ENCODE results near the gene MMP17. TPM values are rescaled to one million over a fixed set of nuclear protein-coding genes. Genes with fewer than 3 reads are reported as not detected.
A peak's percentile ranks its signal among the peaks of the same experiment; 100 is the strongest.

The MMP17 gene
- total and polyA plus RNA-seq, 2 donors from 2014 or later = 0.82 to 3.2 TPM

DNA sequence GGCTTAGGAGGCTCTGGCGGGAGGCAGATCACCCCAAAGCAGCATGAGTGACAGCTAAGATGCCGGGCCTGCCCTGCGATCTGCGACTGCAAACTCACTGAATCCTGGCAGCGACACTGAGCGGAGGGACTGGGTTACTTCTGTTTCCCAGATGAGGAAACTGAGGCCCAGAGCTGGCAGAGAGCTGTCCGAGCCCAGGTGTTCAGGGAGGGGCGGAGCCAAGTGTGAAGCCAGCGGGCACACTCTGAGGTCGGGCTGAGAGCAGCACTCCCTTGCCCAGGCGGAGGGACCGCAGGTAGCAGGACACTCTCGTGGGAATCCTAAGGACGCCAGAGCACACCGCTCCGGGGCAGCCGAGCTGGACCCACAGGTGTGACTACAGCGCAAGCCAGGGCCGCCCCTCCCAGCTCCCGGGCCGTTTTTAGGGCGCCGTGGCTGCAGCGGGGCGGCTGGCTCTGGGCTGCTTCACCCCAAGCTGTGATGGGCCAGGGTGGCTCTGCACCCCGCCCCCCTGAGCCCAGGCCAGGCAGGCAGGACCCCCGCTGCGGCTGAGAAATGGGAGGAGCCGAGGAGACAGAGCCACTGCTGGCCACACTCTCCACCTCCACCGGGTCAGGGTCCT lies 27.4 kb downstream of the MMP17 start:
- DNase-seq (peak in 1 of 5 donors; percentile 59), FAIRE-seq (no peak)
- TF ChIP-seq, protein P1, sequence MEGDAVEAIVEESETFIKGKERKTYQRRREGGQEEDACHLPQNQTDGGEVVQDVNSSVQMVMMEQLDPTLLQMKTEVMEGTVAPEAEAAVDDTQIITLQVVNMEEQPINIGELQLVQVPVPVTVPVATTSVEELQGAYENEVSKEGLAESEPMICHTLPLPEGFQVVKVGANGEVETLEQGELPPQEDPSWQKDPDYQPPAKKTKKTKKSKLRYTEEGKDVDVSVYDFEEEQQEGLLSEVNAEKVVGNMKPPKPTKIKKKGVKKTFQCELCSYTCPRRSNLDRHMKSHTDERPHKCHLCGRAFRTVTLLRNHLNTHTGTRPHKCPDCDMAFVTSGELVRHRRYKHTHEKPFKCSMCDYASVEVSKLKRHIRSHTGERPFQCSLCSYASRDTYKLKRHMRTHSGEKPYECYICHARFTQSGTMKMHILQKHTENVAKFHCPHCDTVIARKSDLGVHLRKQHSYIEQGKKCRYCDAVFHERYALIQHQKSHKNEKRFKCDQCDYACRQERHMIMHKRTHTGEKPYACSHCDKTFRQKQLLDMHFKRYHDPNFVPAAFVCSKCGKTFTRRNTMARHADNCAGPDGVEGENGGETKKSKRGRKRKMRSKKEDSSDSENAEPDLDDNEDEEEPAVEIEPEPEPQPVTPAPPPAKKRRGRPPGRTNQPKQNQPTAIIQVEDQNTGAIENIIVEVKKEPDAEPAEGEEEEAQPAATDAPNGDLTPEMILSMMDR (IDR thresholded peaks at IDR 0.05; ENCODE audit: borderline replicate concordance, extremely low read depth, insufficient read depth) = no peak
- no peak overlapping the region for H3K4me3 ChIP-seq (ENCODE audit: low read length in 3 of 3)
- H3K4me1 ChIP-seq (ENCODE audit: control insufficient read depth in 2 of 3, insufficient read depth in 2 of 3, low read depth in 1 of 3, low read length in 3 of 3) = no peaks in the 10 kb centered on the region
- intact Hi-C loops (cut with DNase I) = no loop called here
- no peak overlapping the region for H3K27ac ChIP-seq (ENCODE audit: low read depth in 2 of 2, low read length in 2 of 2)
- no peaks in the 10 kb centered on the region for H3K36me3 ChIP-seq (ENCODE audit: control insufficient read depth in 2 of 3, insufficient read depth in 3 of 3, low read length in 3 of 3)
- H3K27me3 ChIP-seq (ENCODE audit: control insufficient read depth, insufficient read depth, low read length) = no peaks in the 10 kb centered on the region
- no peak overlapping the region for H3K9ac ChIP-seq (ENCODE audit: low read length in 3 of 3)
- H3K9me3 ChIP-seq (ENCODE audit: control insufficient read depth in 2 of 3, insufficient read depth in 1 of 3, low read length in 3 of 3) = no peaks in the 10 kb centered on the region

DNA sequence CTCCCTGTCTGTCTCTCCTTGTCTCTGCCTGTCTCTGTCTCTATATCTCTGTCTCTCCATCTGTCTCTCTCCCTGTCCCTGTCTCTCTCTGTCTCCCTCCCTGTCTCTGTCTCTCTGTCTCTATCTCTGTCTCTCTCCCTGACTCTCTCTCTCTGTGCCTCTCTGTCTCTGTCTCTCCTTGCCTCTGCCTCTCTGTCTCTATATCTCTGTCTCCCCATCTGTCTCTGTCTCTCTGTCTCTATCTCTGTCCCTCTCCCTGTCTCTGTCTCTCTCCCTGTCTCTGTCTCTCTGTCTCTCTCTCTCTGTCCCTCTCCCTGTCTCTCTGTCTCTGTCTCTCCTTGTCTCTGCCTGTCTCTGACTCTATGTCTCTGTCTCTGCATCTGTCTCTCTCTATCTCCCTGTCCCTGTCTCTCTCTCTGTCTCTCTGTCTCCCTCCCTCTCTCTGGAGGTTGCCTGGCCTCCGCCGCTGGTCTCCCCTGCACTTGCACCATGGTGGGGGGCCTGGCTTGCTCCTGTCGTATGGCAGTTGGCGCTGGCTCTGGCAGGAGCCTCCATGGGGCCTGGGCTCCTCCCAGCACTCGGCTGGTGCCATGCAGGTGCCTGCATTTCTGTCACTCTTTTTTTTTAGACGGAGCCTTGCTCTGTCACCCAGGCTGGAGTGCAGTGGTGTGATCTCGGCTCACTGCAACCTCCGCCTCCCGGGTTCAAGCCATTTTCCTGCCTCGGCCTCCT lies 28.3 kb downstream of the MMP17 start:
- H3K9ac ChIP-seq (ENCODE audit: low read length in 3 of 3) = no peak overlapping the region
- no peak overlapping the region for H3K4me3 ChIP-seq (ENCODE audit: low read length in 3 of 3)
- FAIRE-seq = no peak
- intact Hi-C loops (cut with DNase I) = no loop called here
- H3K9me3 ChIP-seq (ENCODE audit: control insufficient read depth in 2 of 3, insufficient read depth in 1 of 3, low read length in 3 of 3) = no peaks in the 10 kb centered on the region
- H3K4me1 ChIP-seq (ENCODE audit: control insufficient read depth in 2 of 3, insufficient read depth in 2 of 3, low read depth in 1 of 3, low read length in 3 of 3) = no peaks in the 10 kb centered on the region
- TF ChIP-seq, protein P1 (IDR thresholded peaks at IDR 0.05; ENCODE audit: borderline replicate concordance, extremely low read depth, insufficient read depth) = no peak
- H3K36me3 ChIP-seq (ENCODE audit: control insufficient read depth in 2 of 3, insufficient read depth in 3 of 3, low read length in 3 of 3) = no peaks in the 10 kb centered on the region
- DNase-seq = peak in 1 of 5 donors; percentile 36
- H3K27ac ChIP-seq (ENCODE audit: low read depth in 2 of 2, low read length in 2 of 2) = no peak overlapping the region
- H3K27me3 ChIP-seq (ENCODE audit: control insufficient read depth, insufficient read depth, low read length) = no peaks in the 10 kb centered on the region

DNA sequence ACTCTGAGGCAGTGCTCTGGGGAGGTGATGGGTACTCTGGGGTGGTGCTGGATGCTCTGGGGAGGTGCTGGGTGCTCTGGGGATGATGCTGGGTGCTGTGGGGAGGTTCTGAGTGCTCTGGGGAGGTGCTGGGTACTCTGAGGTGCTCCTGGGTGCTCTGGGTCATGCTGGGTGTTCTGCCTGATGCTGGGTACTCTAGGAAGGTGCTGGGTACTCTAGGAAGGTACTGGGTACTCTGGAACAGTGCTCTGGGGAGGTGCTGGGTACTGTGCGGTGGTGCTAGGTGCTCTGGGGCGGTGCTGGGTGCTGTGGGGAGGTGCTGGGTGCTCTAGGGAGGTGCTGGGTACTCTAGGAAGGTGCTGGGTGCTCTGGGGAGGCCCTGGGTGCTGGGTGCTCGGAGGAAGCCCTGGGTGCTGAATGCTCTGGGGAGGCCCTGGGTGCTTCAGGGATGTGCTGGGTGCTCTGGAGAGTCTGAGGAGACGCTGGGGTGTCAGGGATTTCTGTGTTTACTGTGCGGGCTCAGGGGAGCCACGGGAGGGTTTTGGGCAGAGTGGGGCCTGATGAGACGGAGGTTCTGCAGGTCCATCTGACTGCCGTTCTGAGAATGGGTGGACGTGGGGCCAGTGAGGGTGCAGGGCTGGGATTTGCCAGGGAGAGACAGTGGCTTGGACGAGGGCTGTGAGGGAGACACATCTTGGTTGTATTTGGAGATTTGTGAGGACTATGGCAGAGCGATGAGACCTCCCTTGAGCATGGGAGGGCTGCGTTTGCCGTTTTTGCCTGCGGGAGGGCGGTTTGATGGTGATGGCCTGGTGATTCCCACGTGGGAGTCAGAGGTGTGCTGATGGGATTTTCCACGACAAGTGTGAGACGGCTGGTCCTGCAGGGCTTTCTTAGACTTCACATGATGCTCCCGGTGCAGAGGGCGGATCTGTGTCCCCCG lies 30.0 kb downstream of the MMP17 start:
- Histone ChIP-seq H3K4me3 (ENCODE audit: low read length in 3 of 3) (no peak overlapping the region), H3K36me3 (ENCODE audit: control insufficient read depth in 2 of 3, insufficient read depth in 3 of 3, low read length in 3 of 3) (no peaks in the 10 kb centered on the region), H3K9me3 (ENCODE audit: control insufficient read depth in 2 of 3, insufficient read depth in 1 of 3, low read length in 3 of 3) (no peaks in the 10 kb centered on the region), H3K9ac (ENCODE audit: low read length in 3 of 3) (no peak overlapping the region), H3K27me3 (ENCODE audit: control insufficient read depth, insufficient read depth, low read length) (no peaks in the 10 kb centered on the region), H3K27ac (ENCODE audit: low read depth in 2 of 2, low read length in 2 of 2) (no peak overlapping the region), H3K4me1 (ENCODE audit: control insufficient read depth in 2 of 3, insufficient read depth in 2 of 3, low read depth in 1 of 3, low read length in 3 of 3) (no peaks in the 10 kb centered on the region)
- DNase-seq (peak in 1 of 5 donors; percentile 41), FAIRE-seq (no peak)
- intact Hi-C loops (cut with DNase I) = no loop called here
- TF ChIP-seq, protein P1 (IDR thresholded peaks at IDR 0.05; ENCODE audit: borderline replicate concordance, extremely low read depth, insufficient read depth) = no peak
